Uterus (tissue), 2 donors: ENCODE data around the gene SVBP.

Experiments used
- POLR2A ChIP-seq, 2 donors: fragments of 450-650 bp; IDR thresholded peaks; one replicate each; pipeline ENCODE4 v1.6.1; 2016; ENCODE audit warnings: antibody characterized with exemption in 2 of 2, mild to moderate bottlenecking in 1 of 2, moderate library complexity in 1 of 2
- TF ChIP-seq, protein P1 (sequence below), 4 experiments: fragments of 200-600 bp in 2 of 4; fragments of 450-650 bp in 2 of 4; sonication (generic) in 2 of 4; IDR thresholded peaks; one replicate each; pipeline ENCODE4 v1.5.1; 2016 to 2019; ENCODE audit warnings: antibody characterized with exemption in 4 of 4, mild to moderate bottlenecking in 2 of 4, moderate library complexity in 1 of 4

DNA sequence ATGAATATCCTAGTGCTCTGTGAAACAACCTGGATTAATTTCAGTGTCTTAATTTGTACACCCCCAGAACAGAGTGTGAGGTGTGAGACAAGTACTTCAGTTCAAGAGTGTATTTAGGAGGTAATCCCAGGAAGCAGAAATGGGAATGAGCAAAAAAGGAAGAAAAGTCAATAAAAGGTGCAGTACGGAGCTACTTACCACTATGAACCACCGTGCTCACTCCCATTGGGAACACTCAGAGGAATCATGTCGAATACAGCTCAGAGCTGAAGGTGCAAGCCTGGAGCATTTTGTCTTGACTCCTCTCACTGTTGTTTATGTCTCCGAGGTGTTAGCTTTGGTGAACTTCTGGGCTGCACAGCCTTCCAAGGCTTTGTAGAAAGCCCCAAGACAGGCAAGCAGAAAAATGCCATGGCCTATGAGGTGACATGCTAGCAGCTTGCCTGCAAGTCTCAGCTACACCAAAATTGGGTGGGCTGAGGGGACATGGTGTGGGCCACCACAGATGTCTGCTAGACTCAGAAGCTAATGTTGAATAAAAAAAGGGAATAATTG lies 7.4 kb upstream of the SVBP start:
- TF ChIP-seq, protein P1, sequence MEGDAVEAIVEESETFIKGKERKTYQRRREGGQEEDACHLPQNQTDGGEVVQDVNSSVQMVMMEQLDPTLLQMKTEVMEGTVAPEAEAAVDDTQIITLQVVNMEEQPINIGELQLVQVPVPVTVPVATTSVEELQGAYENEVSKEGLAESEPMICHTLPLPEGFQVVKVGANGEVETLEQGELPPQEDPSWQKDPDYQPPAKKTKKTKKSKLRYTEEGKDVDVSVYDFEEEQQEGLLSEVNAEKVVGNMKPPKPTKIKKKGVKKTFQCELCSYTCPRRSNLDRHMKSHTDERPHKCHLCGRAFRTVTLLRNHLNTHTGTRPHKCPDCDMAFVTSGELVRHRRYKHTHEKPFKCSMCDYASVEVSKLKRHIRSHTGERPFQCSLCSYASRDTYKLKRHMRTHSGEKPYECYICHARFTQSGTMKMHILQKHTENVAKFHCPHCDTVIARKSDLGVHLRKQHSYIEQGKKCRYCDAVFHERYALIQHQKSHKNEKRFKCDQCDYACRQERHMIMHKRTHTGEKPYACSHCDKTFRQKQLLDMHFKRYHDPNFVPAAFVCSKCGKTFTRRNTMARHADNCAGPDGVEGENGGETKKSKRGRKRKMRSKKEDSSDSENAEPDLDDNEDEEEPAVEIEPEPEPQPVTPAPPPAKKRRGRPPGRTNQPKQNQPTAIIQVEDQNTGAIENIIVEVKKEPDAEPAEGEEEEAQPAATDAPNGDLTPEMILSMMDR (IDR thresholded peaks at IDR 0.05), result no peak
- TF ChIP-seq POLR2A (IDR thresholded peaks at IDR 0.05), result no peak
